ENCODE results near the gene BICD1.

The BICD1 gene

GRCh38 chr12:32136404-32136803 lies 29.8 kb downstream of the BICD1 start:
- H2AFZ ChIP-seq (ENCODE audit: low read depth, low read length) = no peak overlapping the region
- no peak overlapping the region for H3K4me3 ChIP-seq (ENCODE audit: low read depth in 1 of 2, low read length in 2 of 2)
- H3K9ac ChIP-seq (ENCODE audit: low read depth, low read length) = no peak overlapping the region
- peaks cover 40% of the 10 kb centered on the region for H3K79me2 ChIP-seq (ENCODE audit: insufficient read depth, low read length)
- no peaks in the 10 kb centered on the region for H3K27me3 ChIP-seq (ENCODE audit: insufficient read depth, low read length, poor library complexity)
- DNase-seq = no peak
- H3K9me3 ChIP-seq (ENCODE audit: insufficient read depth, low read length, severe bottlenecking) = no peaks in the 10 kb centered on the region
- H4K20me1 ChIP-seq (ENCODE audit: insufficient read depth, low read length) = 0 out of 2 replicates have a peak, but pooled peaks cover 2% of the 10 kb centered on the region
- H3K4me2 ChIP-seq (ENCODE audit: insufficient read depth, low read length) = no peak overlapping the region
- H3K36me3 ChIP-seq (ENCODE audit: insufficient read depth, low read length) = 0 out of 2 replicates have a peak, but pooled peaks cover 4% of the 10 kb centered on the region
- H3K27ac ChIP-seq (ENCODE audit: low read length) = no peak overlapping the region
- TF ChIP-seq CTCF (IDR thresholded peaks at IDR 0.05; ENCODE audit: borderline replicate concordance, extremely low read depth, low read length, poor library complexity, severe bottlenecking) = no peak
- TF ChIP-seq EZH2 (IDR thresholded peaks at IDR 0.05; ENCODE audit: borderline replicate concordance, low read depth, low read length, severe bottlenecking) = no peak
- no peak for ATAC-seq (ENCODE audit: insufficient read depth, low read depth)
- H3K4me1 ChIP-seq (ENCODE audit: insufficient read depth, low read length) = no peaks in the 10 kb centered on the region

- Histone ChIP-seq H3K27ac (ENCODE audit: low read length) (no peak overlapping the region), H3K9ac (ENCODE audit: low read depth, low read length) (no peak overlapping the region), H3K79me2 (ENCODE audit: insufficient read depth, low read length) (peaks cover 57% of the 10 kb centered on the region), H3K9me3 (ENCODE audit: insufficient read depth, low read length, severe bottlenecking) (no peaks in the 10 kb centered on the region), H4K20me1 (ENCODE audit: insufficient read depth, low read length) (peaks cover 2% of the 10 kb centered on the region; the same call in 1 of the 2 replicates), H3K4me2 (ENCODE audit: insufficient read depth, low read length) (no peak overlapping the region), H3K4me3 (ENCODE audit: low read depth in 1 of 2, low read length in 2 of 2) (no peak overlapping the region), H2AFZ (ENCODE audit: low read depth, low read length) (no peak overlapping the region), H3K36me3 (ENCODE audit: insufficient read depth, low read length) (0 out of 2 replicates have a peak, but pooled peaks cover 4% of the 10 kb centered on the region), H3K4me1 (ENCODE audit: insufficient read depth, low read length) (no peaks in the 10 kb centered on the region), H3K27me3 (ENCODE audit: insufficient read depth, low read length, poor library complexity) (no peaks in the 10 kb centered on the region)
- TF ChIP-seq EZH2 (IDR thresholded peaks at IDR 0.05; ENCODE audit: borderline replicate concordance, low read depth, low read length, severe bottlenecking) (no peak), CTCF (IDR thresholded peaks at IDR 0.05; ENCODE audit: borderline replicate concordance, extremely low read depth, low read length, poor library complexity, severe bottlenecking) (no peak)
- DNase-seq (no peak), ATAC-seq (ENCODE audit: insufficient read depth, low read depth) (peak; percentile 62; the same call in 1 of the 3 replicates)
Observed at GRCh38 chr12:32139064-32139421, 32.4 kb downstream of the BICD1 start.

GRCh38 chr12:32140877-32141276 lies 34.2 kb downstream of the BICD1 start:
- H3K36me3 ChIP-seq (ENCODE audit: insufficient read depth, low read length) = no peaks in the 10 kb centered on the region
- no peak overlapping the region for H3K27ac ChIP-seq (ENCODE audit: low read length)
- TF ChIP-seq EZH2 (IDR thresholded peaks at IDR 0.05; ENCODE audit: borderline replicate concordance, low read depth, low read length, severe bottlenecking) = no peak
- no peak for TF ChIP-seq CTCF (IDR thresholded peaks at IDR 0.05; ENCODE audit: borderline replicate concordance, extremely low read depth, low read length, poor library complexity, severe bottlenecking)
- ATAC-seq (ENCODE audit: insufficient read depth, low read depth) (no peak), DNase-seq (no peak)
- H3K4me1 ChIP-seq (ENCODE audit: insufficient read depth, low read length) = no peaks in the 10 kb centered on the region
- no peak overlapping the region for H2AFZ ChIP-seq (ENCODE audit: low read depth, low read length)
- H3K27me3 ChIP-seq (ENCODE audit: insufficient read depth, low read length, poor library complexity) = no peaks in the 10 kb centered on the region
- H3K9ac ChIP-seq (ENCODE audit: low read depth, low read length) = no peak overlapping the region
- no peaks in the 10 kb centered on the region for H3K9me3 ChIP-seq (ENCODE audit: insufficient read depth, low read length, severe bottlenecking)
- no peak overlapping the region for H3K4me3 ChIP-seq (ENCODE audit: low read depth in 1 of 2, low read length in 2 of 2)
- no peak overlapping the region for H3K4me2 ChIP-seq (ENCODE audit: insufficient read depth, low read length)
- peaks cover 62% of the 10 kb centered on the region for H3K79me2 ChIP-seq (ENCODE audit: insufficient read depth, low read length)
- H4K20me1 ChIP-seq (ENCODE audit: insufficient read depth, low read length) = peaks cover 2% of the 10 kb centered on the region; the same call in 1 of the 2 replicates

GRCh38 chr12:32145096-32145495 lies 38.4 kb downstream of the BICD1 start:
- TF ChIP-seq CTCF (IDR thresholded peaks at IDR 0.05; ENCODE audit: borderline replicate concordance, extremely low read depth, low read length, poor library complexity, severe bottlenecking) (no peak), EZH2 (IDR thresholded peaks at IDR 0.05; ENCODE audit: borderline replicate concordance, low read depth, low read length, severe bottlenecking) (no peak)
- Histone ChIP-seq H3K27ac (ENCODE audit: low read length) (no peak overlapping the region), H2AFZ (ENCODE audit: low read depth, low read length) (no peak overlapping the region), H3K4me1 (ENCODE audit: insufficient read depth, low read length) (no peaks in the 10 kb centered on the region), H3K9me3 (ENCODE audit: insufficient read depth, low read length, severe bottlenecking) (no peaks in the 10 kb centered on the region), H3K36me3 (ENCODE audit: insufficient read depth, low read length) (peaks cover 2% of the 10 kb centered on the region; the same call in 1 of the 2 replicates), H3K4me3 (ENCODE audit: low read depth in 1 of 2, low read length in 2 of 2) (no peak overlapping the region), H3K4me2 (ENCODE audit: insufficient read depth, low read length) (no peak overlapping the region), H3K79me2 (ENCODE audit: insufficient read depth, low read length) (peaks cover 67% of the 10 kb centered on the region), H3K27me3 (ENCODE audit: insufficient read depth, low read length, poor library complexity) (no peaks in the 10 kb centered on the region), H3K9ac (ENCODE audit: low read depth, low read length) (no peak overlapping the region), H4K20me1 (ENCODE audit: insufficient read depth, low read length) (no peaks in the 10 kb centered on the region; the same call in 1 of the 2 replicates)
- ATAC-seq (ENCODE audit: insufficient read depth, low read depth) = no peak
- DNase-seq = no peak

All from DND-41 (cell line).